SK-N-MC (cell line): ENCODE results near the gene MOGAT3.

Experiments used
- EZH2 ChIP-seq: fragments of 200-600 bp; sonication (generic); IDR thresholded peaks from one replicate; pipeline ENCODE4 v1.6.1; 2017; ENCODE audit warnings: antibody characterized with exemption
- FOXP2 ChIP-seq: optimal IDR thresholded peaks from 2 replicates; pipeline ENCODE3; 2011; ENCODE audit warnings: mild to moderate bottlenecking, moderate library complexity; ENCODE audit not compliant: insufficient read depth; ENCODE audit errors: extremely low read length, control extremely low read depth
- POLR2AphosphoS5 ChIP-seq: IDR thresholded peaks from 2 replicates; pipeline ENCODE4 v1.6.1; 2012; ENCODE audit warnings: mild to moderate bottlenecking, low read depth, low read length, borderline replicate concordance

- no peak for TF ChIP-seq EZH2
- no peak for TF ChIP-seq POLR2AphosphoS5
- no peak for TF ChIP-seq FOXP2
These were observed 11.7 kb downstream of the MOGAT3 start for GRCh38 chr7:101189109-101189508.
